ENCODE results near the gene CXorf38. TPM values are rescaled to one million over a fixed set of nuclear protein-coding genes. Genes with fewer than 3 reads are reported as not detected.

Gene CXorf38
- total and polyA plus RNA-seq, 9 of the 15 experiments (the other 6 are each of a cell fraction or from before 2014, with no cell fraction given) = 1.2 to 12.8 (median 8.4) TPM

DNA sequence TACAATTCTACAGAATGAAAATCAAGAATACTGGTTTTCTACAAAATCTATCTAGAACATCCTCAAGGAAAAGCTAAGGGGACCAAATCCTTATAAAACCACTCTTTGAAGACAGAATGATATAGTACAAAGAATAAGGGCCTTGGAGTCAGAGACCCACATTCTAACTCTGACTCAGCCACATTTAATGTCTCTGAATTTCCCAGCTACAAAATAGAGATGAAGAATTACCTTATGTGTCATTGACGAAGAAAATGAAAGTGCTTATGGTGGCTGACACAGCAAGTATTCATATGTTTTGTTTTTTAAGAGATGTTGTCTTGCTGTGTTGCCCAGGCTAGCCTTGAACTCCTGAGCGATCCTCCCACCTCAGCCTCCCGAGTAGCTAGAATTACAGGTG lies 35.9 kb upstream of the CXorf38 start:
- DNase-seq (ENCODE audit: extremely low read depth in 1 of 4, low spot score in 3 of 4) = no peak
- ChIA-PET POLR2A (interaction anchor here (1.1 kb wide), 1 partner anchor 16 kb away, joined by 3 read pairs; no protein-coding TSS in a partner anchor), CTCF (ENCODE audit: low intra/inter-chr PET ratio) (no interaction called here)
- no peak for FAIRE-seq
- Histone ChIP-seq H3K4me3 (no peak overlapping the region), H3K36me3 (ENCODE audit: control insufficient read depth, insufficient read depth, low read length) (peaks cover 57% of the 10 kb centered on the region; the same call in 2 of the 3 replicates), H3K9me3 (replicated peaks; ENCODE audit: control insufficient read depth, insufficient read depth, low read depth, low read length) (no peaks in the 10 kb centered on the region), H2AFZ (ENCODE audit: low read depth, low read length) (no peak overlapping the region), H3K79me2 (ENCODE audit: control insufficient read depth, insufficient read depth, low read length) (no peaks in the 10 kb centered on the region), H3K4me1 (replicated peaks in 1 of 2; ENCODE audit: control insufficient read depth in 2 of 2, insufficient read depth in 2 of 2, low read length in 2 of 2) (no peaks in the 10 kb centered on the region), H3K9ac (ENCODE audit: insufficient read depth in 1 of 2, low read depth in 2 of 2, low read length in 2 of 2) (no peak overlapping the region), H3K4me2 (ENCODE audit: insufficient read depth, low read length) (no peak overlapping the region), H4K20me1 (replicated peaks; ENCODE audit: control insufficient read depth, insufficient read depth, low read length) (no peaks in the 10 kb centered on the region), H3K27ac (ENCODE audit: extremely low read depth, low read depth, low read length) (no peak overlapping the region), H3K27me3 (ENCODE audit: control insufficient read depth in 2 of 2, insufficient read depth in 2 of 2, low read length in 2 of 2) (no peaks in the 10 kb centered on the region), H3K9me1 (ENCODE audit: control insufficient read depth, insufficient read depth, low read length) (no peaks in the 10 kb centered on the region)
- ATAC-seq = no peak
- WGBS (ENCODE audit: insufficient coverage, low coverage, missing lambda C conversion rate) = 90% methylated on average over 2 of the region's 3 CpGs
- BruUV-seq (replicated peaks) = no TSS peak
- TF ChIP-seq TCF3 (CRISPR knock-in tag; IDR thresholded peaks at IDR 0.05) (no peak), POLR3G (IDR thresholded peaks at IDR 0.05; ENCODE audit: extremely low read depth, insufficient read length, insufficient replicate concordance) (no peak), ZNF79 (CRISPR knock-in tag; IDR thresholded peaks at IDR 0.05; ENCODE audit: low read depth) (no peak), RFX1 (IDR thresholded peaks at IDR 0.05) (no peak), PHTF2 (CRISPR knock-in tag; IDR thresholded peaks at IDR 0.05) (no peak), SMAD1 (IDR thresholded peaks at IDR 0.05; ENCODE audit: low read depth, low read length, partially characterized antibody) (no peak), FOXK1 (CRISPR knock-in tag; IDR thresholded peaks at IDR 0.05; ENCODE audit: borderline replicate concordance) (no peak), E2F8 (IDR thresholded peaks at IDR 0.05; ENCODE audit: low read depth, partially characterized antibody) (no peak)
- TF ChIP-seq, protein P1, sequence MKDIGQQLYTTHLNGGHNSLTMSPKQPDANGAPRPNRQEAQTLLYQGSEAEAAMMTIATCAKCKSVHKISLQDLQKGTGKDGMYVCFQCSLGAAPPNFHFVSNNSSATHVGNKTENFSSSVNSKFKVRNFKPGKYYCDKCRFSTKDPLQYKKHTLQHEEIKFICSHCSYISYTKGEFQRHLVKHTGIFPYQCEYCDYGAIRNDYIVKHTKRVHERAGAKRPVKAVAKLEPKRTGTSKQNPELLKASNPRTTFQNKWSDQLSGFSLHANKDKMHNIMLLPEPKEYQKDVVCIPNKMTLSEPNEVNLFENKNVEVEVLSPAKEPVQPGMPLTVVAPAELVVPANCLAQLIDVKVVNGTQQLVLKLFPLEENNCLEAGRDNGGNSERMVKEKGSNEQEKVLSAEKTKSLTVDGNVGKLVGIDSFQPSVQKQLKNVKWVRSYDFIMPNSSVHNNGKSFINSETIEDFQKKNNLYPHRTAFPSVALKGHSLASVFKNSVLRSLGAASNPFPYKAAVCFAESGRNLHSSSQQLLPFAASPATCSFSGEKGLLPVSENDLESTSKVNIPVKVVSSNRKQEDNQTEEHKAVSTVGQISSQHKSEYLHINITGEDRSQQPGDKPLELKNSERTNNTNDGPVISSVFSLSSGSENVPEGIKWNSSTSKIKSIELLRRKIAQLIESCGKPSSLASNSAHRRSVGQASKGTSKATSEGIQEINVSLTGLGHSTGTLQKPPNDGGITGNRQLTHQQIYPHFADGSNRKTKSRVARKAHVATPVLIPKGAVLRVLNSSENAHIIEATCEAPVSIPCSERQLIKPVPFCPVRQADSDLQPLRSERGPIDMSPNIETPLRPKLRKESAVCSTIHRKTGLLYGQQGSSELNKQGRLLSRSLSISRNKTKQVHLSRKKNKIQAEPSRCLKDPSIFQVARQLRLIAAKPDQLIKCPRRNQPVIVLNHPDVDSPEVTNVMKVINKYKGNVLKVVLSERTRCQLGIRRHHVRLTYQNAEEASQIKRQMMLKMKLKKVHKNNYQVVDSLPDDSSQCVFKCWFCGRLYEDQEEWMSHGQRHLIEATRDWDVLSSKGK (CRISPR knock-in tag; IDR thresholded peaks at IDR 0.05) = no peak
- TF ChIP-seq, protein P2, sequence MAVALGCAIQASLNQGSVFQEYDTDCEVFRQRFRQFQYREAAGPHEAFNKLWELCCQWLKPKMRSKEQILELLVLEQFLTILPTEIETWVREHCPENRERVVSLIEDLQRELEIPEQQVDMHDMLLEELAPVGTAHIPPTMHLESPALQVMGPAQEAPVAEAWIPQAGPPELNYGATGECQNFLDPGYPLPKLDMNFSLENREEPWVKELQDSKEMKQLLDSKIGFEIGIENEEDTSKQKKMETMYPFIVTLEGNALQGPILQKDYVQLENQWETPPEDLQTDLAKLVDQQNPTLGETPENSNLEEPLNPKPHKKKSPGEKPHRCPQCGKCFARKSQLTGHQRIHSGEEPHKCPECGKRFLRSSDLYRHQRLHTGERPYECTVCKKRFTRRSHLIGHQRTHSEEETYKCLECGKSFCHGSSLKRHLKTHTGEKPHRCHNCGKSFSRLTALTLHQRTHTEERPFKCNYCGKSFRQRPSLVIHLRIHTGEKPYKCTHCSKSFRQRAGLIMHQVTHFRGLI (CRISPR knock-in tag; IDR thresholded peaks at IDR 0.05) = no peak
- in situ Hi-C loops (cut with MboI) (no loop called here), intact Hi-C loops (cut with micrococcal nuclease) (no loop called here)

Measured in K562 (cell line).